Muscle of leg (tissue), 11 donors: ENCODE data around the gene SFI1. TPM values are rescaled to one million over a fixed set of nuclear protein-coding genes. Genes with fewer than 3 reads are reported as not detected.

Source experiments
- DNase-seq: peaks from one replicate; pipeline ENCODE4 v3.0.0; 2013
- H3K27ac ChIP-seq: one replicate; pipeline ENCODE4 v1.5.1; 2013; ENCODE audit warnings: mild to moderate bottlenecking, low read length, control low read depth
- H3K27me3 ChIP-seq: one replicate; pipeline ENCODE4 v1.6.1; 2013; ENCODE audit warnings: low read length; ENCODE audit not compliant: control insufficient read depth, insufficient read depth
- H3K36me3 ChIP-seq: one replicate; pipeline ENCODE4 v1.6.1; 2013; ENCODE audit warnings: low read length; ENCODE audit not compliant: control insufficient read depth, insufficient read depth
- H3K4me1 ChIP-seq: one replicate; pipeline ENCODE4 v1.6.1; 2013; ENCODE audit warnings: low read length; ENCODE audit not compliant: control insufficient read depth, insufficient read depth
- H3K4me3 ChIP-seq: one replicate; pipeline ENCODE4 v1.5.1; 2013; ENCODE audit warnings: low read length, control low read depth
- H3K9me3 ChIP-seq: replicated peaks from 2 replicates; pipeline ENCODE4 v1.6.1; 2013; ENCODE audit warnings: low read depth, low read length; ENCODE audit not compliant: control insufficient read depth
- WGBS: methylation state at CpG from one replicate; pipeline ENCODE4 v1.1.5; 2013; ENCODE audit warnings: missing lambda C conversion rate; ENCODE audit not compliant: insufficient coverage; 5-methylcytosine and 5-hydroxymethylcytosine counted together
- polyA plus RNA-seq, 8 donors: library from polyadenylated mRNA; unstranded; fragments of 120-200 nt; gene quantifications; one replicate each; pipeline versions ENCODE4 v1.2.1 to v1.2.3, GENCODE V29; 2013; ENCODE audit warnings: inconsistent platforms in 1 of 8, low replicate concordance in 1 of 8; ENCODE audit not compliant: insufficient read length in 8 of 8, insufficient read depth in 1 of 8
- total RNA-seq: library from RNA; stranded (reverse); fragments of 120-200 nt; gene quantifications from one replicate; pipeline ENCODE4 v1.2.4, GENCODE V29; 2013

The SFI1 gene
- total and polyA plus RNA-seq, 9 donors, result 6.3 to 20.1 (median 10.8) TPM

DNA sequence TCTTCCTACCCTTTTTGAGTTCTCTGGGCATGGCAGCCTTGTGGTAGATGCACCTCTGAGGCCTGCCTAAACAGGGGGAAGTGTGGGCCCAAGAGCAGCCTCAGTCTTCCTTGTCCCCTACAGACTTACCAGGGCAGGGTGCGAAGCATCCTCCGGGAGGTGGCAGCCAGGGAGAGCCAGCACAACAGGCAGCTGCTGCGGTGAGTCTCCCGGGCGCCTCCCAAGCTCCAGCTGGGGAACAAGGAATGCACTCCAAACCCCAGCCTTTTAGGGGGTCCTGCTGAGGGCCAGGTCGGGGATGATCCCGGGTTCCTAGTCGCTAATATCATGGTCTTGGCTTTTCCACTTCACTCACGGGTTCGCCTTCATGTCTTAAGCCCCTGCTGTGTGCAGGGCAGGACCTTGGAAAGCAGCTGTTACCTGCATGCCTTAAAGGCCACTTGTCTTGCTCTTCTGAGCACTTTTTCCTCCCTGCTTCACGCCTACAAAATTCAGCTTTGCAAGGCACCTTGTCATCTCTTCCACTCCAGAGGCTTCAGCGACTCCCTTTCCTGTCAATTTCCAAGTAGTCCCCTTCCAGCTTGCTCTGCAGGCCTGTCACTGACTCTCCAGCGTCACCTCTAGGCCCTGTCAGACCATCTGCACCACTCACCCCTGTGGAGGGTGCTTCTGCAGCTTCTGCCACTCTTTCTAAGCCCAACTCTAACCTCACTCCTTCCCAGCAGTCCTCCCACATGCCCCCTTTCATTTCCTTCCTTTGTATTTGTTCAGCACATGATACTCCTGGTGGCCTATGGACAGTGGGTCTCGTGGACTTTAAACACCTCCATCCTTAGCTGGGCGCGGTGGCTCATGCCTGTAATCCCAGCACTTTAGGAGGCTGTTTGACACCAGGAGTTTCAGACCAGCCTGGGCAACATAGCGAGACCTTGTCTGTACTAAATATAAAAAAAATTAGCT is 108.7 kb downstream of the SFI1 start:
- no peaks in the 10 kb centered on the region for H3K4me1 ChIP-seq
- no peaks in the 10 kb centered on the region for H3K9me3 ChIP-seq
- H3K36me3 ChIP-seq, result peaks cover 27% of the 10 kb centered on the region
- H3K27me3 ChIP-seq, result no peaks in the 10 kb centered on the region
- no peak overlapping the region for H3K4me3 ChIP-seq
- no peak for DNase-seq
- WGBS, result 74% methylated on average over 16 of the region's 17 CpGs
- no peak overlapping the region for H3K27ac ChIP-seq

DNA sequence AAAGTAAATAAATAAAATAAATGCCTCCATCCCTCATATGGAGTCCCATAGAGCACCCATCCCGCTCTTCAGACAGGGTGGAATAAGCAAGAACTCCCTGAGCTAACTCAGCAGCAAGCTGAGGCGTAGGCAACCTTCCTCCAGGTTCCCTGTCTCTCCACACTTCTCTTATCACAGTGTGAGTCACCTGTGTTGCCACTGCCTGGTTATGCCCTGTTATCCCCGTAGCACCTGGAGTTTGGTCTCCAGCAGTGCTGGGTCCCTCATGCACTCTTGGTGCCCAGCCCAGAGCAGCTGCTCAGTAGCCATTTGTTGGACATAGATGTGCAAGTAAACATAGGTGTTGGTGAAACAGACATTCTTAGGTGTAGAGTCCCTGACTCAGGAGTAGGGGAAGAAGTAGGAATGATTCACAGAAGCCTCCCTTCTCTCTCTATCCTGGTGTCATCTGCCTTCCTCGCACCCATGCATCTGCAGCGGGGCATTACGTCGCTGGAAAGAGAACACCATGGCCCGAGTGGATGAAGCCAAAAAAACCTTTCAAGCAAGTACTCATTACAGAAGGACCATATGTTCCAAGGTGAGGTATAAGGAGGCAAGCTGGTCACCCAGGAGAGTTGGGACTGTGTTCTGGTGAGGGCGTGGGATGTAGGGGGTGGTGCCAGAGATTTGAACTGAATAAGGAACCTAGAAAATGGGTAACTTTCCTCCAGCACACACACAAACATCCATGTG is 109.7 kb downstream of the SFI1 start:
- no peaks in the 10 kb centered on the region for H3K27me3 ChIP-seq
- no peak for DNase-seq
- H3K4me3 ChIP-seq, result no peak overlapping the region
- H3K36me3 ChIP-seq, result peaks cover 30% of the 10 kb centered on the region
- no peaks in the 10 kb centered on the region for H3K9me3 ChIP-seq
- H3K4me1 ChIP-seq, result peaks cover 6% of the 10 kb centered on the region
- H3K27ac ChIP-seq, result no peak overlapping the region
- 100% methylated on average over 2 of the region's 9 CpGs for WGBS

DNA sequence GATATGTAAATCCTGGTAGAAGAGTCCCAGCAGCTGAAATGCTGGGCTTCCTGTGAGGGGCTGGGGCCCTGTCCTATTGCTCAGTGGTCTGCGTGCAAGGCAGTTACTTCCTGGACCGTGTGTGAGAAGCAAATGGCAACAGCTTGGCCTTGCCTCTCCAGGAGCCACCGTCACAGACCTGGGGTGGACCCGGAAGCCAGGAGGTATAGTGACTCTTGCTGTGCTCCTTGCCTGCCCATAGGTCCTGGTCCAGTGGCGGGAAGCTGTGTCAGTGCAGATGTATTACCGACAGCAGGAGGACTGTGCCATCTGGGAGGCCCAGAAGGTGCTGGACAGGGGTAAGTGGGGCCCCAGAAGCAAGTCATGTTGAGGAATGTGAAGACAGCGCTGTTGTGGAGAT is 111.4 kb downstream of the SFI1 start:
- H3K4me3 ChIP-seq, result no peak overlapping the region
- no peak overlapping the region for H3K27ac ChIP-seq
- WGBS, result 95% methylated on average over 6 of the region's 7 CpGs
- DNase-seq, result no peak
- peaks cover 12% of the 10 kb centered on the region for H3K4me1 ChIP-seq
- H3K27me3 ChIP-seq, result no peaks in the 10 kb centered on the region
- H3K36me3 ChIP-seq, result peaks cover 25% of the 10 kb centered on the region
- no peaks in the 10 kb centered on the region for H3K9me3 ChIP-seq

- WGBS, result 91% methylated on average over 9 of the region's 10 CpGs
- H3K9me3 ChIP-seq, result no peaks in the 10 kb centered on the region
- no peaks in the 10 kb centered on the region for H3K27me3 ChIP-seq
- no peak overlapping the region for H3K4me3 ChIP-seq
- no peak overlapping the region for H3K27ac ChIP-seq
- no peak for DNase-seq
- peaks cover 22% of the 10 kb centered on the region for H3K36me3 ChIP-seq
- peaks cover 17% of the 10 kb centered on the region for H3K4me1 ChIP-seq
Observed at GRCh38 chr22:31609716-31610115, 113.4 kb downstream of the SFI1 start.

- 91% methylated on average over 5 of the region's 6 CpGs for WGBS
Observed at GRCh38 chr22:31610611-31611010, 114.3 kb downstream of the SFI1 start.

GRCh38 chr22:31611061-31611760 is 114.9 kb downstream of the SFI1 start:
- 73% methylated on average over 16 of the region's 16 CpGs for WGBS
- Histone ChIP-seq H3K4me1 (peaks cover 32% of the 10 kb centered on the region), H3K36me3 (peaks cover 22% of the 10 kb centered on the region), H3K4me3 (no peak overlapping the region), H3K27ac (no peak overlapping the region), H3K9me3 (no peaks in the 10 kb centered on the region), H3K27me3 (no peaks in the 10 kb centered on the region)
- no peak for DNase-seq

More at GRCh38 chr22:31610611-31611010, 114.3 kb downstream of the SFI1 start:
- H3K4me1 ChIP-seq, result peaks cover 26% of the 10 kb centered on the region
- DNase-seq, result no peak
- peaks cover 22% of the 10 kb centered on the region for H3K36me3 ChIP-seq
- no peak overlapping the region for H3K4me3 ChIP-seq
- no peak overlapping the region for H3K27ac ChIP-seq
- no peaks in the 10 kb centered on the region for H3K9me3 ChIP-seq
- no peaks in the 10 kb centered on the region for H3K27me3 ChIP-seq

DNA sequence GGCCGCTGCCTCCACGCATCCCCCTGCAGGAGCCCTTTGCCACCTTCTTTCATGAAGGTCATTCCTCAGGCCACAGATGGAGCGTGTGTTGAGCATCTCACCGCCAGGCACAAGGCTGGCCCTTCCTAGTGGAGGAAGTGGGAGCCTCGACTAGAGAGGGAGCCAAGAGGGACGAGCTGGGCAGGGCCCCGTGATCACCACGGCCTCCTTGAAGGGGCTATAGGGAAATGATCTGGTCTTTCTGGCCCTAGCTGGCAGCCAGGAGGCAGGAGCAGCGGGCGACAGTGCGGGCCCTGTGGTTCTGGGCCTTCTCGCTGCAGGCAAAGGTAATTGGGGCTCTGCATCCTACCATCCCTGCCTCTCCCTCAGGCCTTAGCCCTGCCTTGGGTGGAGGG is 116.6 kb downstream of the SFI1 start:
- WGBS, result 73% methylated on average over 7 of the region's 12 CpGs
- Histone ChIP-seq H3K4me1 (peaks cover 43% of the 10 kb centered on the region), H3K36me3 (peaks cover 33% of the 10 kb centered on the region), H3K4me3 (no peak overlapping the region), H3K27me3 (no peaks in the 10 kb centered on the region), H3K9me3 (no peaks in the 10 kb centered on the region), H3K27ac (no peak overlapping the region)
- DNase-seq, result no peak

GRCh38 chr22:31613286-31613903 is 117.1 kb downstream of the SFI1 start:
- no peak overlapping the region for H3K27ac ChIP-seq
- WGBS, result 83% methylated on average over 23 of the region's 23 CpGs
- no peak for DNase-seq
- H3K4me3 ChIP-seq, result no peak overlapping the region
- peaks cover 43% of the 10 kb centered on the region for H3K4me1 ChIP-seq
- H3K9me3 ChIP-seq, result no peaks in the 10 kb centered on the region
- no peaks in the 10 kb centered on the region for H3K27me3 ChIP-seq
- peaks cover 32% of the 10 kb centered on the region for H3K36me3 ChIP-seq

GRCh38 chr22:31613904-31614296 is 117.6 kb downstream of the SFI1 start:
- Histone ChIP-seq H3K27ac (no peak overlapping the region), H3K9me3 (no peaks in the 10 kb centered on the region), H3K27me3 (no peaks in the 10 kb centered on the region), H3K4me1 (peaks cover 43% of the 10 kb centered on the region), H3K36me3 (peaks cover 35% of the 10 kb centered on the region), H3K4me3 (no peak overlapping the region)
- 70% methylated on average over 7 of the region's 10 CpGs for WGBS
- DNase-seq, result no peak
